ENCODE measurements around the gene RUFY3.
A peak's percentile ranks its signal among the peaks of the same experiment; 100 is the strongest.
"Not testable (repeated sequence)": the region's sequence is repeated elsewhere in the genome, so short reads cannot be mapped to it uniquely, and the experiment has no call there.

The RUFY3 gene, protein sequence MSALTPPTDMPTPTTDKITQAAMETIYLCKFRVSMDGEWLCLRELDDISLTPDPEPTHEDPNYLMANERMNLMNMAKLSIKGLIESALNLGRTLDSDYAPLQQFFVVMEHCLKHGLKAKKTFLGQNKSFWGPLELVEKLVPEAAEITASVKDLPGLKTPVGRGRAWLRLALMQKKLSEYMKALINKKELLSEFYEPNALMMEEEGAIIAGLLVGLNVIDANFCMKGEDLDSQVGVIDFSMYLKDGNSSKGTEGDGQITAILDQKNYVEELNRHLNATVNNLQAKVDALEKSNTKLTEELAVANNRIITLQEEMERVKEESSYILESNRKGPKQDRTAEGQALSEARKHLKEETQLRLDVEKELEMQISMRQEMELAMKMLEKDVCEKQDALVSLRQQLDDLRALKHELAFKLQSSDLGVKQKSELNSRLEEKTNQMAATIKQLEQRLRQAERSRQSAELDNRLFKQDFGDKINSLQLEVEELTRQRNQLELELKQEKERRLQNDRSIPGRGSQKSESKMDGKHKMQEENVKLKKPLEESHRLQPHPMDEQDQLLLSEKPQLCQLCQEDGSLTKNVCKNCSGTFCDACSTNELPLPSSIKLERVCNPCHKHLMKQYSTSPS

DNA sequence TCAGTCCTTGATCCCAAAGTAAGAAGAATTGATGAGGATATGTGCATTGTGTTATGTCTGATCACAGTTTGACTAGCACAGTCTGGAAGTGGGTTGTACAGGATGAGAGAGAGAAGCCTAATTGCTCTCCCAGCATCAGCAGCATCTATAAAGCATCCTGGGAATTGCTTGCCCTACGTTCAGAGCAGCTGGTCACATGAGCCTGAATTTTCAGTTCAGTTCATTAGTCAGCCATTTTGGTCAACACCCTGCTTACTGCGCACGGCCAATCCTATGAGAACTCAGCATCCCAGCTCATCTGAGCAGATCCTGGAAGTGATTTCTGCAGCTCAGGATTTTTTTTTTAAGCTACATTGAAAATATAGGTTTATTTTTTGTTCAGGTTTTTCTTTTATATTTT lies at the start of gene RUFY3:
Gene RUFY3, plus strand, starts transcription at position 218 of the 400 bp plus-strand sequence. CDS start 610 bp downstream, outside the sequence.
- DNase-seq (ENCODE audit: low spot score), result no peak

DNA sequence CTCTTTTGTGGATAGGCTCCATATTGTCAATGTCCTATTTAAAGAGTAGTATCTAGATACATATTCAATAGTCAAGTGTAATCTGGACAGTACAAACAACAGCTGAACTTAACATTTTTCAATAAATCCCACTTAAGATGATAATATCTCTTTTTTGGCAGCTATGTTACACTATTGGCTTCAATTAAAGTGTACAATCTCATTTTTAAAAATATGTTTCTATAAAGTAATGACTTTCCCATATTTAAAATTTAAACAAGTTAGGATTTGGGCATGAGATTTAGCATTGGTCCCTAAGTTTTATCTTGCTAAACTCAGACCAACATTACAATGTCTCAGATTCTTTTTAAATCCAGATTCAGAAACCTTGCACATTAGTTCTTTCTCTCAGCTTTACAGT lies 47.6 kb upstream of the RUFY3 start:
- DNase-seq (ENCODE audit: low spot score), result no peak

DNA sequence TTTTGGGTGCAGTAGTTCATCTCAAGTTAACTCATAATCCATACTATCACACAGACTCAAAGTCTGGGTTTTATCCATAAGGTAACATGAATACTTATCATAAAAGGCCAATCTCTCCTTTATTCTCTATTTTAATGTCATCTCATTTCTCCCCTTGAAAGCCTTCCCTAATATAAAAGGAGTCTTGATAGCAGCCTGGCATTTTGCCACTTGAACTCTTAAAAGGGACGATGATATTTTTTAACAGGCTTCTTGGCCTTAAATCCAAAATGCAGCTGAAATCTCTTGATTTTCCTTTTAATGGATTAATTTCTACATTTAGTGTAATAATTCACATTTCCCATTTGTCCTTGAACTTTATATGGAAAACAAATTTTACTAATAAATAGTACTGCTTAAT lies 47.0 kb upstream of the RUFY3 start:
- DNase-seq (ENCODE audit: low spot score), result no peak

DNA sequence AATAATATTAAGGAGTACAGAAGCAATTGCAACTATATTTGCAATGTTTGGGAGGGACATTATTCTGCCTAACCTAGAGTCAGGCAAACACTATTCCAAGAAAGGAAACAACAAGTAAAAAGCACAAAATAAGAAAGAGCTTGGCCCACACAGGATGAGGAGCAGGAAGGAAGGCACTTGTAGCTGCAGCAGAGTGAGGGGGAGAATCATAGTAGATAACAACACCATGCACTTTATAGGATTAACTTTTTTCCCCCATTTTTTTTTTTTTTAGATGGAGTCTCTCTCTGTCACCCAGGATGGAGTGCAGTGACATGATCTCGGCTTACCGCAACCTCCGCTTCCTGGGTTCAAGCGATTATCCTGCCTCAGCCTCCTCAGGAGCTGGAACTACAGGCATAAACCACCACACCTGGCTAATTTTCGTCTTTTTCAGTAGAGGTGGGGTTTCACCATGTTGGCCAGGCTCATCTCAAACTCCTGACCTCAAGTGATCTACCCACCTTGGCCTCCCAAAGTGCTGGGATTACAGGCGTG lies 45.1 kb upstream of the RUFY3 start:
- no peak for DNase-seq (ENCODE audit: low spot score)

DNA sequence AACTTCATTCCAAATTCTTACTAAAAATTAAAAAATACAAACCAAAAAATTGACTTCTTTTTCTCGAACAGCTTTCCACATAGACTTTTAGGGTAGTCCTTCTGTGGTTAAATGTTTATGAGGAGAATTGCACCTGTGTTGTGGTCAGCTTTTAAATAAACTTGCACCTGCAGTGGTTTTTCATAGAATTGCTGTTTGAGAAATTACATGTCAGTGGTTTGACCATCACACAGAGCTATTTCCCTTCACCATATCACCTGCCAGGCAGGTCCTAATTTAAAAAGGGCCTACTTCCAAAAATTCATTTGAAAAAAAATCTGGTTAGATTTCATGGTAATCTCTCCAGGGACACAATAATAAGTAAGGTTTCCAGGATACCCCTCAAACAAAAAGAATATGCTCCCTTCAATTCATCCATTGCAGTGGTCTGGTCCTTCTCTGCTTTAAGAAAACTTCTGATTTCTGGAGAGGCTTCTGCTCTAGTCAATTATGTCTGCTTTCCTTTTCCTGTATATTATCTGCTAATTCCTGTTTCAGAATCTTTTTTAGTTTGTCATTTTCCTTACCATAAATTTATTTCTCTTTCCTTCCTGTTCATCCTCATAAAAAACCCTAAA lies 43.3 kb upstream of the RUFY3 start:
- DNase-seq (ENCODE audit: low spot score), result peak; percentile 38

DNA sequence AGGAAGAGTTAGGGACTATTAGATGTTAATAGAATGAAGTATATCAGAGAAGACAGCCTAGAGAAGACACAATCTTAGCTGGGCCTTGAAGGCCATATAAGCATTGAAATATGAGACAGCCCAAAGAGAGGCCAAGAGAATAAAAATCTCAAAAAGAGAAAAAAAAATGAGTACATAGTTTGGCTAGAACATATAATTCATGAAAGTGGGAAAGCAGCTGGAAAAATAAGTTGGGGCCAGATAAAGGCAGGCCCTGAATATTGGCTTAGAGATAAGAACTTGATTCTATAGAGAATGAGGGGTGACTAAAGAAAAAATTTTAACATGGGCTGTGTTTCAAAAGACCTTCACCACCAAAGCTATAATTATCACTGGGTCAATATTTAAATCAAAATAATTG lies 40.8 kb upstream of the RUFY3 start:
- no peak for DNase-seq (ENCODE audit: low spot score)

DNA sequence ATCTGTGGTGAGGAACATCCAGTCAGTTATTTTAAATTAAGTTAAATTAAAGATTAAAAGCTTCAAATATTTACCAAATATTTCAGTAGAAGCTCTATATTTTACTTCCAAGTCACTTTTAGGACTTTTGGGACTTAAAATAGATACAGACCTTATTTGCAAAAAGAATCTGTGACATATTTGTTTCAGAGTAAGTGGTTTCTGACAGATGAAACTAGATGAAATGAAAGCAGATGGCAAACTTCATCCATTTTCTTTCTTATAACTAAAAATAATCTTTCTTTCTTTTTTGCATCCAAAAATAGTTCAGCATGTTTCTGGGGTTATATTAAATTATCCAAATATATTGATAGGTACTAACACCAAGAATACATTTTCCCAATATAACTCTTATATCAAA lies 40.1 kb upstream of the RUFY3 start:
- DNase-seq (ENCODE audit: low spot score), result no peak

DNA sequence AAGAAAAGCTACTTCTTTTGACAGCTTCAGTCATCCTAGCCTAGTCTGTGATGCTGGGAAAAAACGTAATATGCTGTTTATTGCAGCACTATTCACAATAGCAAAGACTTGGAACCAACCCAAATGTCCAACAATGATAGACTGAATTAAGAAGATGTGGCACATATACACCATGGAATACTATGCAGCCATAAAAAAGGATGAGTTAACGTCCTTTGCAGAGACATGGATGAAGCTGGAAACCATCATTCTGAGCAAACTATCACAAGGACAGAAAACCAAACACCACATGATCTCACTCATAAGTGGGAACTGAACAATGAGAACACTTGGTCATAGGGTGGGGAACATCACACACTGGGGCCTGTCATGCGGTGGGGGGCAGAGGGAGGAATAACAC lies 39.6 kb upstream of the RUFY3 start:
- not testable (repeated sequence) for DNase-seq (ENCODE audit: low spot score)

DNA sequence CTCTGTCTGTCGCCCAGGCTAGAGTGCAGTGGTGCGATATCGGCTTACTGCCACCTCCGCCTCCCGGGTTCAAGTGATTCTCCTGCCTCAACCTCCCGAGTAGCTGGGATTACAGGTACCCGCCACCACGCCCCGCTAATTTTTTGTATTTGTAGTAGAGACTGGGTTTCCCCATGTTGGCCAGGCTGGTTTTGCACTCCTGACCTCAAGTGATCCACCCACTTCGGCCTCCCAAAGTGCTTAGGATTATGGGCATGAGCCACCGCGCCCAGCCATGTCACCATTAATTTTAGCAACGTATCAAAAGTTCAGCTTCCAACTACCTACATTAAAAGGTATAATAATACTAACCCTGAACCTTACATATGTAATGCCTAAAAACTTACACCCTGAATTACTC lies 34.4 kb upstream of the RUFY3 start:
- no peak for DNase-seq (ENCODE audit: low spot score)

DNA sequence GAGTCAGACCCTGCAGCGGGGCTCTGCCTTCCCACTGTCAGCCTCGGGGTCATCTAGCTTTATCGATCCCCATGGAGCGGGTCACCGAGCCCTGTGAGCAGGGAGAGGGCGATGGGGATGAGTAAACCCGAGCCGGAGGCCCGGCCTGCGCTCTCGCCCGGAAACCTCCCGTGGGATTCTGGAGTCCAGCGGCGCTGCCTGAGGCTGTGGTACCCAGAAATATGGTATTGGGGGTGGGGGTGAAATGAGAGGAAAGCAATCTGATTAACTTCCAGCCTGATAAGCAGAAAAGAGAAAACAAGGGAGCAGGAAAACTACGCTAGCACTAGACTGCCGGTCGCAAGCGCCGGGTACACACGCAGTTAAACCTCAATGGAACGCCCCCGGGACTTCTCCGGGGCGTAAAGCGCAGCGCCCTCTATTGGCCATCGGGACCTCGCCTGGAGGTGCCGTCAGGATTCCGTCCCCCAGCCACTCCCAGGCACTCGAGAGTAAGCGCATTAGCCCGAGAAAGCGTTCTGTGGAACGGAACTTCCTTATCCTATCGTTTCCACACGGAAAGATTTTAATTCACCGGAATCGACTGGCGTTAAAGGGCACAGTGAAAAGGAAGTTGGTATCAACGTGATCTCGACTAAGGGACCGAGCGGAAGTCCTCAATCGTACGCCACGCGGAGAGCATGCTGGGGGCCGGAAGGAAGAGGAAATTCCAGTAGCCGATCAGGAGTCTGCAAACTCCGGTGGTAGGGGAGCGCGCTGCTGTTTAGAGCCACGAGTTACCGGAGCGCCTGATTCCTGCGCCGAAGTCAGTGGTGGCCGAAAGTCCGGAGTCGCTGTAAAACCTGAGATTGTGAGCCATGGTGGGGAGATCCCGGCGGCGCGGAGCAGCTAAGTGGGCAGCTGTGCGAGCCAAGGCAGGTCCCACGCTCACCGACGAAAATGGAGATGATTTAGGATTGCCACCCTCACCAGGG lies 33.7 kb upstream of the RUFY3 start, which contains the start of gene UTP3:
Gene UTP3, plus strand, starts transcription at position 712 of the 974 bp plus-strand sequence. Its CDS starts 146 bp downstream, at position 858.
- peak; percentile 87 for DNase-seq (ENCODE audit: low spot score)

DNA sequence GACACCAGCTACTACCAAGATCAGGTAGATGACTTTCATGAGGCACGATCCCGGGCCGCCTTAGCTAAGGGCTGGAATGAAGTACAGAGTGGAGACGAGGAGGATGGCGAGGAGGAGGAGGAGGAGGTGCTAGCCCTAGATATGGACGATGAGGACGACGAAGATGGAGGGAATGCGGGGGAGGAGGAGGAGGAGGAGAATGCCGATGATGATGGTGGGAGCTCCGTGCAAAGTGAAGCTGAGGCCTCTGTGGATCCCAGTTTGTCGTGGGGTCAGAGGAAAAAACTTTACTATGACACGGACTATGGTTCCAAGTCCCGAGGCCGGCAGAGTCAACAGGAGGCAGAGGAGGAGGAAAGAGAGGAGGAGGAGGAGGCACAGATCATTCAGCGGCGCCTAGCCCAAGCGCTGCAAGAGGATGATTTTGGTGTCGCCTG lies 33.0 kb upstream of the RUFY3 start:
- no peak for DNase-seq (ENCODE audit: low spot score)

DNA sequence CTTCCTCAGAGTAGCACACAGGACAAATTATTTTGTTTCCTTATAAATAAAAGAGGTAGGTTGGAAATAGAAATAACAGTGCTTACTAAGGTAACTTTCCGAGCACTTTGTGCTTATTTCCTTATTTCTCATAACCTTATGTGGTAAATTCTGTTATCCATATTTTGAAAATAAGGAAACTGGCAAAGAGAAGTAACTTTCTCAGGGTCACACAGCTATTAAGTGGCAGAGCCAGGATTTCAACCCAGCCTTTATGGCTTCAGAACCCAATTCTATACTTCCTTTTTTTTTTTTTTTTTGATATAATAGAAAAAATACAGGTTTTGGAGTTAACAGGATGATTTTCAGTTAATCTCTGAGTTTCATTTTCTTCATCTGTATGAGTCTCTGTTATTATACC lies 30.1 kb upstream of the RUFY3 start:
- no peak for DNase-seq (ENCODE audit: low spot score)

DNA sequence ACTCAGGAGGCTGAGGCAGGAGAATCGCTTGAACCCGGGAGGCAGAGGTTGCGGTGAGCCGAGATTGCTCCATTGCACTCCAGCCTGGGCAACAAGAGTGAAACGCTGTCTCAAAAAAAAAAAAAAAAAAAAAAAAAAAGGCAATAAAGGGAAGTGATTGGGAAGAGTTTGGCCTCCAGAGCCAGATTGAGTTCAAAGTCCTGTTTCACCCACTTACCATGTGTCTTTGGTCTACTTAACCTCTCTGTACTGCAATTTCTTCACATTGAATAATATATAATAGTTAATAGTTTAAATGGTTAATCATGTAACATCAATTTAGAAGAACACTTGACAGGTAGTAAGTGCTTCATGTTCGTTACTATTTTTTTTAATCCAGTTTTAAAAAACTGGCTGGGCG lies 27.1 kb upstream of the RUFY3 start:
- DNase-seq (ENCODE audit: low spot score), result not testable (repeated sequence)

DNA sequence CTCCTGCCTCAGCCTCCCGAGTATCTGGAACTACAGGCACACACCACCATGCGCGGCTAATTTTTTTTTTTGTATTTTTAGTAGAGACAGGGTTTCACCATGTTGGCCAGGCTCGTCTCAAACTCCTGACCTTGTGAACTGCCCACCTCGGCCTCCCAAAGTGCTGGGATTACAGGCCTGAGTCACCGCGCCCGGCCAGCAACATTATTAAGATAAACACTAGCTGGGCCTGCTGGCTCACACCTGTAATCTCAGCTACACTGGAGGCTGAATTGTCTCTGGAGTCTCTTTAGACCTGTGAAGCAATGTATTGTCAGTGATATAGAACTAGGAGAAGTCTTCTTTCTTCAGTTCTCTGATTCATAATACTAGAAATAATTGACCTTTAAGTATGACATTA lies 23.3 kb upstream of the RUFY3 start:
- DNase-seq (ENCODE audit: low spot score), result not testable (repeated sequence)

DNA sequence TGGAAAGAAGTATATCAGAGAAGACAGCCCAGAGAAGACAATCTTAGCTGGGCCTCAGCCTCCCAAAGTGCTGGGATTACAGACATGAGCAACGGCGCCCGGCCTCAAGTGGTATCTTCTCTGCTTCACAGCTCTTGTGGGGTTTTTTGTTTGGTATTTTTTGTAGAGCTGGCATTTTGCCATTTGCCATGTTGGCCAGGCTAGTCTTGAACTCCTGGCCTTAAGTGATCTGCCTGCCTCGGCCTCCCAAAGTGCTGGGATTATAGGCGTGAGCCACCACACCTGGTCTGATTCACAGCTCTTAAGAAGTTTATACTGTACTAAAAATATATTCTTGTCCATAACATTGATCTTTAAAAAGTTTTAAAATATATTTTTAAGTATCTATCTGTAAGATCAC lies 21.1 kb upstream of the RUFY3 start:
- no peak for DNase-seq (ENCODE audit: low spot score)

DNA sequence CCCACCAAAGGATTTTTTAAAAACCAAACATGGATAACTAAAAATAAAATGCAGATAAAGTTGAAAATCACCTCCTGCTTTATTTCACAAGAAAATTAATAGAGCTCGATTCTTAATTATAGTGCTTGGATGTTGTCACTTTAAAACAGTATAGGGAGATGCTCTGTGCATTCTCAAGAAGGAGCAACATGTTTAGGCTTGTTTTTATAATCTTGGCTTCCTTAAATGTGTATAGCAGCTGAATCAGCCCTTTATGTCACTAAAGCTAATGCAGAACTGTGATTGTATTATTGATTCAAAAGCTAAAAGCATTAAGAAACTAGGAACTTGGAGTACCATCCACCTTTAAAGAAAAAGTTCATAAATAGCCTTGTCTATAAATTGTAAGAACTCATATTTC lies 20.5 kb upstream of the RUFY3 start:
- DNase-seq (ENCODE audit: low spot score), result no peak

DNA sequence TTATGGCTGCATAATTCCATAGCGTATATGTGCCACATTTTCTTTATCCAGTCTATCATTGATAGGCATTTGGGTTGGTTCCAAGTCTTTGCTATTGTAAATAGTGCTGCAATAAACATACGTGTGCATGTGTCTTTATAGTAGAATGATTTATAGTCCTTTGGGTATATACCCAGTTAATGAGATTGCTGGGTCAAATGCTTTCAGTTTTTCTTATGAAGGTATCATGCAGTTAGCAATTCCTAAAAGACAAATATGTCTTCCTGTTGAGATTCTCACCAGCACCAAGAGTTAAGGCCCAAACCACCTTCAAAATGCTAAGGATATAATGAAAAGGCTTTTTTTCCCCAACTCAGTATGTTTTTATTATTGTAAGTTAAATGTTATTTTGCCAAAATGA lies 19.2 kb upstream of the RUFY3 start:
- DNase-seq (ENCODE audit: low spot score), result not testable (repeated sequence)

DNA sequence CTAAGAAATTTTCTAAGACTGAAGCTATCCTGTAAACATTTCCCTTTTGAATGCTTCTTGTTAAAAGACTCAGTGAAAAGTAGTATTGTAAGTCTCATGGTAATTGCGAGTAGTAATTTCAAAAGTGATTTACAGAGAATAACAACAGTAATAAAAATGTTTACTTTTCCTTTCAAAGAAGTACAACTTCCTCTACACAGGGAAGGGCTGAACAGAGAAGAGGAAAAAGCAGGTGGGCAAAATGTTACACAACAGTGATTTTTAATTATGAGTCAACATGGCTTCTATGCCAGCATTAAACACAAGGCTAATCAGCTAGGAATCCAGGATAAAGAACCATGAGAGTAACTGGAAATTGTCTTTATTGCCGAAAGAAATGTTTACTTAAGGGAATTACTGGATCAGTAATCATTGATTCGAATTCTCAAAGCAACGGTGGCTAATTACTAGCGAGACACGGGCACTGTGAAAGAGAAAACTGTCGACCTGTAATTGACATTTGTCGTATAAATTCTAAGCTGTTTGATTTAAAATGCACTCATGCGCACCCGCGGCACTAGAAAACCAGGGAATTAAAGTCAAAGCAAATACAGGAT lies 18.0 kb upstream of the RUFY3 start:
- no peak for DNase-seq (ENCODE audit: low spot score)

DNA sequence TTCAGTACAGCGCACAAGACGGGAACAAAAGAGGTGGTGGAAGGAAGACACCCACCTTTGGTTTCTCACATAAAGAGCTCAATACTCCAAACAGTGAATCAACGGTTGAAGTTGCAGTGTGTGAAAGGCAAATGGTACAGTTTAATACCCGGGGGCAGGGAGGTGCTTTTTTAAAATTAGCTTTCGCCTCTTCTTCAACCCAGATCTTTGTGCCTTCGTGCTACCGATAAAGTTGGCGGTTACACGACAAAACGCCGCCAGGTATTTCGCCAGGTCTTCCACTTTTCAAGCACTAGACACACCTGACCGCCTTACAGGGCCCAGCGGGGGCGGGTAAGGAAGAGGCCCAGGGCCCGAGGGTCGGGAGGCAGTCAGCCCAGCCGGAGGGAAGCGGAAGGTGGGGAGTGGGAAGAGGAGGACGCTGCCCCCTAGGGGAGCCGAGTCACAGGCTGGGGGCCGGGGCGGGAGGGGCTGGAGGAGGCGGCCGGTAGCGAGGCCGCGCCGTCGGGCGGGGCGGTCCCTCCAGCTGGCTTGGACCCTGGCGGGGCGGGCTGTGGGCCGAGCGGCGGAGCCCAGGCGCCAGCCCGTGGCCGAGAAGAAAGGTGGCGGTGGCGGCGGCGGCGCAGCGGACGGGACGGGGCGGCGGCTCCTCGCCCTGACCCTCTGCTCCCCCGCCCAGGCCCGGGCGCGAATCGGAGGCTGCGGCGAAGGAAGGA lies 17.4 kb upstream of the RUFY3 start:
- DNase-seq (ENCODE audit: low spot score), result peak; percentile 78

DNA sequence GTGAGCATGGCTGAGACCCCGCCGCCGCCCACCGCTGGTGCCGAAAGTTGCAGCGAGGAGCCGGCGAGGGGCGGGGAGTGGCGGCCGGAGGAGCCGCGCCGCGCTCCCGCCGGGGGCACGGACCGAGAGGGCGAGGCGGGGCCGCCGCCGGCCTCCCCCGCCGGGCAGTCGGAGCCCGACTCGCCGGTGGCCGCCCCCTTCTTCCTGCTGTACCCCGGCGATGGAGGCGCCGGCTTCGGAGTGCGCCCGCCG lies 16.9 kb upstream of the RUFY3 start:
- DNase-seq (ENCODE audit: low spot score), result peak; percentile 31
